ENCODE data around the gene NR4A3.

DNA sequence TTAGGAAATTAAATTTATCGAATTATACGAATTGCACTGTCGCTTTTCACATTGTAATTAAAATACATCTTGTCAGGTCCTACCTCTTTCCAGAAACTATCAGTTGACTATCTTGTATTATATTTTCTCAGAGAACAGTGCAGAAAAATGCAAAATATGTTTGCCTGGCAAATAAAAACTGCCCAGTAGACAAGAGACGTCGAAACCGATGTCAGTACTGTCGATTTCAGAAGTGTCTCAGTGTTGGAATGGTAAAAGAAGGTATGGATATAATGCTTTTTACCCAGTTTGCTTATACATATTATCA is 10.8 kb downstream of the NR4A3 start:
- TF ChIP-seq, protein P1, sequence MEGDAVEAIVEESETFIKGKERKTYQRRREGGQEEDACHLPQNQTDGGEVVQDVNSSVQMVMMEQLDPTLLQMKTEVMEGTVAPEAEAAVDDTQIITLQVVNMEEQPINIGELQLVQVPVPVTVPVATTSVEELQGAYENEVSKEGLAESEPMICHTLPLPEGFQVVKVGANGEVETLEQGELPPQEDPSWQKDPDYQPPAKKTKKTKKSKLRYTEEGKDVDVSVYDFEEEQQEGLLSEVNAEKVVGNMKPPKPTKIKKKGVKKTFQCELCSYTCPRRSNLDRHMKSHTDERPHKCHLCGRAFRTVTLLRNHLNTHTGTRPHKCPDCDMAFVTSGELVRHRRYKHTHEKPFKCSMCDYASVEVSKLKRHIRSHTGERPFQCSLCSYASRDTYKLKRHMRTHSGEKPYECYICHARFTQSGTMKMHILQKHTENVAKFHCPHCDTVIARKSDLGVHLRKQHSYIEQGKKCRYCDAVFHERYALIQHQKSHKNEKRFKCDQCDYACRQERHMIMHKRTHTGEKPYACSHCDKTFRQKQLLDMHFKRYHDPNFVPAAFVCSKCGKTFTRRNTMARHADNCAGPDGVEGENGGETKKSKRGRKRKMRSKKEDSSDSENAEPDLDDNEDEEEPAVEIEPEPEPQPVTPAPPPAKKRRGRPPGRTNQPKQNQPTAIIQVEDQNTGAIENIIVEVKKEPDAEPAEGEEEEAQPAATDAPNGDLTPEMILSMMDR (conservative IDR thresholded peaks at IDR 0.05; ENCODE audit: low read length) = no peak
- TF ChIP-seq EZH2phosphoT487 (IDR thresholded peaks at IDR 0.05; ENCODE audit: borderline replicate concordance) = no peak

Data from Loucy (cell line).